Mesenchymal stem cell (in vitro differentiated cells and primary cell): ENCODE results near the gene FOXP1.

Experiments used
- DNase-seq: peaks from one replicate; pipeline ENCODE4 v3.0.0-alpha.2; 2013
- H2AFZ ChIP-seq: one replicate; pipeline ENCODE4 v1.6.1; 2013; ENCODE audit warnings: low read depth, mild to moderate bottlenecking, control low read depth, inconsistent platforms, low read length, moderate library complexity
- H2AK5ac ChIP-seq: 2 replicates; pipeline ENCODE4 v1.6.1; 2013; ENCODE audit warnings: low read length, moderate library complexity, mild to moderate bottlenecking, inconsistent platforms; ENCODE audit not compliant: severe bottlenecking
- H2BK120ac ChIP-seq: one replicate; pipeline ENCODE4 v1.6.1; 2013; ENCODE audit warnings: low read depth, mild to moderate bottlenecking, inconsistent platforms, low read length, moderate library complexity
- H2BK12ac ChIP-seq, 2 experiments: one replicate each; pipeline ENCODE4 v1.6.1; 2013; ENCODE audit warnings: inconsistent platforms in 2 of 2, low read length in 2 of 2, mild to moderate bottlenecking in 2 of 2, moderate library complexity in 2 of 2, control low read depth in 1 of 2
- H2BK15ac ChIP-seq: one replicate; pipeline ENCODE4 v1.6.1; 2013; ENCODE audit warnings: mild to moderate bottlenecking, low read depth, inconsistent platforms; ENCODE audit not compliant: poor library complexity, severe bottlenecking
- H2BK5ac ChIP-seq: 2 replicates; pipeline ENCODE4 v1.6.1; 2013; ENCODE audit warnings: low read depth, mild to moderate bottlenecking, low read length, control low read depth, inconsistent platforms; ENCODE audit not compliant: poor library complexity, severe bottlenecking
- H3K14ac ChIP-seq, 2 experiments: one replicate each; pipeline ENCODE4 v1.6.1; 2013; ENCODE audit warnings: inconsistent platforms in 2 of 2, low read length in 2 of 2, control low read depth in 1 of 2, mild to moderate bottlenecking in 1 of 2, moderate library complexity in 1 of 2
- H3K18ac ChIP-seq, 2 experiments: one replicate each; pipeline ENCODE4 v1.6.1; 2013; ENCODE audit warnings: inconsistent platforms in 2 of 2, low read length in 2 of 2, control low read depth in 1 of 2, low read depth in 1 of 2, mild to moderate bottlenecking in 1 of 2
- H3K23ac ChIP-seq, 2 experiments: one replicate each; pipeline ENCODE4 v1.6.1; 2013; ENCODE audit warnings: inconsistent platforms in 2 of 2, low read length in 2 of 2, mild to moderate bottlenecking in 2 of 2, moderate library complexity in 2 of 2, control low read depth in 1 of 2
- H3K27ac ChIP-seq: 2 replicates; pipeline ENCODE4 v1.5.1; 2013; ENCODE audit warnings: mild to moderate bottlenecking, moderate library complexity, low read length, control low read depth, inconsistent platforms; ENCODE audit not compliant: poor library complexity, severe bottlenecking
- H3K27me3 ChIP-seq, 2 experiments: 2 replicates each; pipeline versions ENCODE4 v1.6.1 to v1.7.0; 2013; ENCODE audit warnings: low read length in 2 of 2, mild to moderate bottlenecking in 2 of 2, moderate library complexity in 2 of 2, control low read depth in 1 of 2, inconsistent platforms in 1 of 2; ENCODE audit not compliant: control insufficient read depth in 1 of 2, insufficient read depth in 1 of 2
- H3K36me3 ChIP-seq, 2 experiments: 2 replicates each; pipeline versions ENCODE4 v1.6.1 to v1.7.0; 2013; ENCODE audit warnings: low read length in 2 of 2, control low read depth in 1 of 2, inconsistent platforms in 1 of 2, low read depth in 1 of 2, mild to moderate bottlenecking in 1 of 2; ENCODE audit not compliant: insufficient read depth in 2 of 2, control insufficient read depth in 1 of 2
- H3K4ac ChIP-seq, 2 experiments: one replicate each; pipeline ENCODE4 v1.6.1; 2013; ENCODE audit warnings: inconsistent platforms in 2 of 2, low read length in 2 of 2, mild to moderate bottlenecking in 2 of 2, moderate library complexity in 2 of 2, control low read depth in 1 of 2, low read depth in 1 of 2
- H3K4me1 ChIP-seq: 2 replicates; pipeline ENCODE4 v1.6.1; 2013; ENCODE audit warnings: low read depth, low read length, control low read depth; ENCODE audit not compliant: control insufficient read depth, insufficient read depth
- H3K4me2 ChIP-seq: 2 replicates; pipeline ENCODE4 v1.6.1; 2013; ENCODE audit warnings: low read length, mild to moderate bottlenecking, inconsistent platforms; ENCODE audit not compliant: poor library complexity, severe bottlenecking
- H3K4me3 ChIP-seq, 2 experiments: 2 replicates each; pipeline versions ENCODE4 v1.5.1 to v1.7.0; 2013; ENCODE audit warnings: low read length in 2 of 2, mild to moderate bottlenecking in 2 of 2, control low read depth in 1 of 2, low read depth in 1 of 2; ENCODE audit not compliant: insufficient read depth in 1 of 2
- H3K79me1 ChIP-seq: replicated peaks from 2 replicates; pipeline ENCODE4 v1.6.1; 2013; ENCODE audit warnings: mild to moderate bottlenecking, control low read depth, low read length, inconsistent platforms; ENCODE audit not compliant: poor library complexity, severe bottlenecking
- H3K9ac ChIP-seq: 2 replicates; pipeline ENCODE4 v1.7.0; 2013; ENCODE audit warnings: mild to moderate bottlenecking, low read length, moderate library complexity
- H3K9me3 ChIP-seq: 2 replicates; pipeline ENCODE4 v1.7.0; 2013; ENCODE audit warnings: mild to moderate bottlenecking, low read length; ENCODE audit not compliant: control insufficient read depth
- H4K8ac ChIP-seq: one replicate; pipeline ENCODE4 v1.6.1; 2013; ENCODE audit warnings: inconsistent platforms, mild to moderate bottlenecking, low read length, moderate library complexity
- H4K91ac ChIP-seq: one replicate; pipeline ENCODE4 v1.6.1; 2013; ENCODE audit warnings: mild to moderate bottlenecking, low read length, inconsistent platforms
- WGBS: methylation state at CpG from one replicate; pipeline ENCODE4 v1.1.7; 2013; ENCODE audit warnings: mixed read lengths; 5-methylcytosine and 5-hydroxymethylcytosine counted together

The FOXP1 gene

GRCh38 chr3:71030748-71031147 lies 552.8 kb downstream of the FOXP1 start:
- Histone ChIP-seq H2BK5ac (no peak overlapping the region), H3K14ac (no peak overlapping the region), H2AFZ (no peak overlapping the region), H3K36me3 (peaks cover 26 to 95% of the 10 kb centered on the region in 2 experiments), H3K4me1 (peaks cover 4% of the 10 kb centered on the region), H3K79me1 (peaks cover 33% of the 10 kb centered on the region), H4K8ac (no peak overlapping the region), H3K27ac (no peak overlapping the region), H3K4me3 (no peak overlapping the region), H2BK120ac (no peak overlapping the region), H3K18ac (no peak overlapping the region), H3K4me2 (no peak overlapping the region), H3K27me3 (no peaks in the 10 kb centered on the region), H2BK15ac (no peak overlapping the region), H3K9ac (no peak overlapping the region), H3K4ac (no peak overlapping the region), H2BK12ac (no peak overlapping the region), H4K91ac (no peak overlapping the region), H3K23ac (no peak overlapping the region), H3K9me3 (no peaks in the 10 kb centered on the region), H2AK5ac (no peak overlapping the region)
- no peak for DNase-seq
- 100% methylated on average over 3 of the region's 5 CpGs for WGBS

DNA sequence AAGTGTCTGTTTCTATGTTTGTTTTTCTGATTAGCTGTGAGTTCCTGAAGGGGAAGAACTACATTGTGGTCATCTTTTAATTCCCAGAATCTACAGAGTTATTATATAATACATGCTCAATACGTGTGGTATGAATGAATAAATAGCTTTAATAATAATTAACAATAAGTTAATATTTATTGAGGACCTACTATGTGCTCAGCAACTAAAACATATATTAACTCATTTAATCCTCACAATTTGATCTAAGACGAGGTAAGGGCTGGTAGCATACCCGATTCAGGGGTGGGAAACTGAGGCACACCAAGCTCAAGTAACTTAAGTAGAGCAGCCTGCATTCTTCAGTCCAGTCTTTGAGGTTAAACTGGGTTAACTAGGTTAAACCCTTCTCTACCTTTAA lies 553.8 kb downstream of the FOXP1 start:
- no peak overlapping the region for H4K91ac ChIP-seq
- no peak overlapping the region for H4K8ac ChIP-seq
- no peak overlapping the region for H3K23ac ChIP-seq
- no peak overlapping the region for H3K27ac ChIP-seq
- no peak overlapping the region for H2AK5ac ChIP-seq
- H3K9me3 ChIP-seq = no peaks in the 10 kb centered on the region
- H2BK15ac ChIP-seq = no peak overlapping the region
- no peak overlapping the region for H3K4ac ChIP-seq
- H2BK5ac ChIP-seq = no peak overlapping the region
- H3K4me2 ChIP-seq = no peak overlapping the region
- no peak for DNase-seq
- peaks cover 2% of the 10 kb centered on the region for H3K4me1 ChIP-seq
- no peak overlapping the region for H2BK12ac ChIP-seq
- peaks cover 30% of the 10 kb centered on the region for H3K79me1 ChIP-seq
- peaks cover 23 to 95% of the 10 kb centered on the region in 2 experiments for H3K36me3 ChIP-seq
- no peak overlapping the region for H3K18ac ChIP-seq
- no peak overlapping the region for H3K14ac ChIP-seq
- 92% methylated on average over 2 of the region's 3 CpGs for WGBS
- no peak overlapping the region for H2BK120ac ChIP-seq
- no peaks in the 10 kb centered on the region for H3K27me3 ChIP-seq
- H2AFZ ChIP-seq = no peak overlapping the region
- no peak overlapping the region for H3K4me3 ChIP-seq
- H3K9ac ChIP-seq = no peak overlapping the region

DNA sequence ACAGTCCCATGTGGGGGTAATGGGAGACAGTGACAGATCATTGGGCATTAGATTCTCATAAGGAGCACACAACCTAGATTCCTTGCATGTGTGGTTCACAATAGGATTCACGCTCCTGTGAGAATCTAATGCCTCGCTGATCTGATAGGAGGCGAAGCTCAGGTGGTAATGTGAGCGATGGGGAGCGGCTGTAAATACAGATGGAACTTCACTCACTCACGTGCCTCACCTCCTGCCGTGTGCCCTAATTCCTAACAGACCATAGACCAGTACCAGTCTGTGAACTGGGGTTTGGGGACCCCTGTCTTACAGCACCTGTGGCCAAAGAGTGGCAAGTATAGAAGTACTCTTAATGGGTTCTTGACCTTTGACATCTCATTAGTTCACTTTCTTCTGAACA lies 554.7 kb downstream of the FOXP1 start:
- Histone ChIP-seq H4K91ac (no peak overlapping the region), H3K4ac (no peak overlapping the region), H4K8ac (no peak overlapping the region)

DNA sequence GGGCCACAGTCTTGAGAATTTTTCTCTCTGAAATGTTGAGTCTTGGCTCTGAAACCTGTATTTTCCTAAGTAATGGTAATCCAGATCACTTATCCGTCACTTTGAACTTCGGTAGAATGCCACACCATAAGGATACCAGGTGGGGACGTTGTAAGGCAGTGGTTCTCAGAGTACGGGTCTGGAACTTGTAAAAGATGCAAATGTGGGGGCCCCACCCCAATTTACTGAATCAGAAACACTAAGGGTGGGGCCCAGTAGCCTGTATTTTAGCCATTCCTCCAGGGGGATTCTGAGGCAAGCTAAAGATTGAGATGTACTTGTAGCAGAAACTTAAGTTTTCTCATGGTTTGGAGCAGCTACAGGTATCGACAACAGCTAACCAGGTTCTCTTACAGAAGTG lies 555.3 kb downstream of the FOXP1 start:
- Histone ChIP-seq H3K14ac (no peak overlapping the region), H3K4ac (no peak overlapping the region), H3K4me1 (peaks cover 2% of the 10 kb centered on the region), H4K8ac (no peak overlapping the region), H3K4me2 (no peak overlapping the region), H3K79me1 (peaks cover 28% of the 10 kb centered on the region), H2BK5ac (no peak overlapping the region), H2AK5ac (no peak overlapping the region), H4K91ac (no peak overlapping the region), H3K36me3 (peaks cover 12 to 95% of the 10 kb centered on the region in 2 experiments), H3K9me3 (no peaks in the 10 kb centered on the region), H2AFZ (no peak overlapping the region), H3K18ac (no peak overlapping the region), H3K27ac (no peak overlapping the region), H3K23ac (no peak overlapping the region), H2BK120ac (no peak overlapping the region), H2BK12ac (no peak overlapping the region), H3K27me3 (no peaks in the 10 kb centered on the region), H3K9ac (no peak overlapping the region), H3K4me3 (no peak overlapping the region), H2BK15ac (no peak overlapping the region)
- no peak for DNase-seq
- WGBS = 97% methylated on average over 5 of the region's 5 CpGs

More for the DNA sequence above, 554.7 kb downstream of the FOXP1 start:
- H3K36me3 ChIP-seq = peaks cover 15 to 95% of the 10 kb centered on the region in 2 experiments
- no peaks in the 10 kb centered on the region for H3K9me3 ChIP-seq
- no peak for DNase-seq
- H2BK120ac ChIP-seq = no peak overlapping the region
- no peak overlapping the region for H3K4me3 ChIP-seq
- no peak overlapping the region for H3K23ac ChIP-seq
- no peak overlapping the region for H2AK5ac ChIP-seq
- no peak overlapping the region for H2BK15ac ChIP-seq
- H3K4me1 ChIP-seq = peaks cover 2% of the 10 kb centered on the region
- peaks cover 30% of the 10 kb centered on the region for H3K79me1 ChIP-seq
- 98% methylated on average over 7 of the region's 7 CpGs for WGBS
- no peak overlapping the region for H3K4me2 ChIP-seq
- no peak overlapping the region for H3K18ac ChIP-seq
- H3K27ac ChIP-seq = no peak overlapping the region
- no peaks in the 10 kb centered on the region for H3K27me3 ChIP-seq
- H3K9ac ChIP-seq = no peak overlapping the region
- no peak overlapping the region for H3K14ac ChIP-seq
- no peak overlapping the region for H2AFZ ChIP-seq
- no peak overlapping the region for H2BK12ac ChIP-seq
- H2BK5ac ChIP-seq = no peak overlapping the region
